ENCODE data around the gene MSX1.

- TF ChIP-seq, protein P1, sequence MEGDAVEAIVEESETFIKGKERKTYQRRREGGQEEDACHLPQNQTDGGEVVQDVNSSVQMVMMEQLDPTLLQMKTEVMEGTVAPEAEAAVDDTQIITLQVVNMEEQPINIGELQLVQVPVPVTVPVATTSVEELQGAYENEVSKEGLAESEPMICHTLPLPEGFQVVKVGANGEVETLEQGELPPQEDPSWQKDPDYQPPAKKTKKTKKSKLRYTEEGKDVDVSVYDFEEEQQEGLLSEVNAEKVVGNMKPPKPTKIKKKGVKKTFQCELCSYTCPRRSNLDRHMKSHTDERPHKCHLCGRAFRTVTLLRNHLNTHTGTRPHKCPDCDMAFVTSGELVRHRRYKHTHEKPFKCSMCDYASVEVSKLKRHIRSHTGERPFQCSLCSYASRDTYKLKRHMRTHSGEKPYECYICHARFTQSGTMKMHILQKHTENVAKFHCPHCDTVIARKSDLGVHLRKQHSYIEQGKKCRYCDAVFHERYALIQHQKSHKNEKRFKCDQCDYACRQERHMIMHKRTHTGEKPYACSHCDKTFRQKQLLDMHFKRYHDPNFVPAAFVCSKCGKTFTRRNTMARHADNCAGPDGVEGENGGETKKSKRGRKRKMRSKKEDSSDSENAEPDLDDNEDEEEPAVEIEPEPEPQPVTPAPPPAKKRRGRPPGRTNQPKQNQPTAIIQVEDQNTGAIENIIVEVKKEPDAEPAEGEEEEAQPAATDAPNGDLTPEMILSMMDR (IDR thresholded peaks at IDR 0.05; ENCODE audit: control extremely low read depth in 1 of 3, insufficient read depth in 1 of 3, low read depth in 1 of 3, low read length in 3 of 3): no peak
- TF ChIP-seq TAF1 (IDR thresholded peaks at IDR 0.05; ENCODE audit: low read depth, low read length) (no peak), EGR1 (IDR thresholded peaks at IDR 0.05; ENCODE audit: borderline replicate concordance, low read depth, low read length) (no peak), EZH2 (IDR thresholded peaks at IDR 0.05; ENCODE audit: low read depth, low read length, severe bottlenecking) (no peak), KDM1A (IDR thresholded peaks at IDR 0.05; ENCODE audit: borderline replicate concordance, low read length) (no peak), POLR2AphosphoS5 (IDR thresholded peaks at IDR 0.05; ENCODE audit: low read depth, low read length) (no peak), EP300 (IDR thresholded peaks at IDR 0.05; ENCODE audit: borderline replicate concordance in 1 of 2, low read depth in 2 of 2, low read length in 2 of 2) (no peak), SIRT6 (IDR thresholded peaks at IDR 0.05; ENCODE audit: low read length) (no peak)
Measured at GRCh38 chr4:4851081-4851480, 8.4 kb upstream of the MSX1 start.
